GM18861 (cell line): ENCODE measurements around the gene MEGF11.

Experiments
- ATAC-seq: cut with Tn5 transposase; IDR thresholded peaks from one replicate; pipeline ENCODE4 v1.9.1; 2021; ENCODE audit not compliant: unreplicated experiment

MEGF11 gene

DNA sequence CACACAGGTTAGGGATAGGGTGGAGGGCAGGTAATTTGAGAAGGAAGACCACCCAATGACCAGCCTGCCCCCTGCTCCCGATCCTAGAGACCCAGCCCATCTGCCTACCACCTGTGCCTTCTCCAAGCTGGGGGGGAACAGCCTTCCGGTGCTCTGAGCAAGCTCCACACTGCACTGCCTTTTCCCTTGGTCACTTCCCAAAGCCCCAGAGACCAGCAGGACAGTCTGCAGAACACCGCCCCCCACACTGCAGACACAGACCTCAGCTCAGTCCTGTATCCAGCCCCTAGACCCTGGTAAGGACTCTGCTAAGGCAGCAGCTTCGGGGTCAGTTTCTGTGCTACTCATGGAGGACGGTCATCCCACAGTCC, 156.9 kb downstream of the MEGF11 start:
- ATAC-seq = no peak

DNA sequence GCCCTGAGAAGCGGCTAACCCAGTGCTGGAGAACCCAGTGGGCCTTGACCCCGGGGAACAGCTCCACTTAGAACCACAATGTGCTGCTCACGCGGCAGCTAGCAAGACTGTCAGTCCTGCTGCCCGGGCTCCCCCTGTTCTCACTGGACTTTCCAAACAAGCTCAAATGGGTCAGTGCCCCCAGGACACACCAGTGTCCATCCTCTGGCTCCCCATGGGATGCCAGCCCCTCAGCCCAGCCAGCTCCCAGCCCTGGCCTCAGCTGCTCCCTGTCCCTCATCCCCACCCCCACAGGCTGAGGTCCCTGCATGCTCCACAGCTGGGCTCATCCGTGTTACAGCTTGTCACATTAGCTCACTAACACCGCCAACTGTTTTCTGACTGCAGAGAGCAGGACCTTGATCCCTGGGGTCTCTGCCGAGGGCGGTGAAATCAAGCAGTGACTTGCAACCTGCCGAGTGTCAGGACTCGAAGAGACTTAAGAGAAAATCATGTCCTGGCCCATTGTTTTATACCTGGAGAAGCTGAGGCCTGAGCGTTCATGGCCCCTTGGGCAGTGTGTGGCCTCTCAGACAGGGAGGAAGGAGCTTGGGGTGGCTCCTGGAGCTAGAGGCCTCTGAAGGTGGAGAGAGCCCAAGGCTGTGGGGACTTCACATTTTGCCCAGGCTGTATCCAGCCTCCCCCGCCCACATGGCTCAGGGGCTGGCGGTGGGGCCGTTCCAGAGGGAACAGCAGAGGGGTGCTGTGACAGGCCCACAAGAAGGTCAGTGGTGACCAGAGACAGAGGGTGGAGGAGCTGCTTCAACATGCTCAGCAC, 157.5 kb downstream of the MEGF11 start:
- no peak for ATAC-seq

DNA sequence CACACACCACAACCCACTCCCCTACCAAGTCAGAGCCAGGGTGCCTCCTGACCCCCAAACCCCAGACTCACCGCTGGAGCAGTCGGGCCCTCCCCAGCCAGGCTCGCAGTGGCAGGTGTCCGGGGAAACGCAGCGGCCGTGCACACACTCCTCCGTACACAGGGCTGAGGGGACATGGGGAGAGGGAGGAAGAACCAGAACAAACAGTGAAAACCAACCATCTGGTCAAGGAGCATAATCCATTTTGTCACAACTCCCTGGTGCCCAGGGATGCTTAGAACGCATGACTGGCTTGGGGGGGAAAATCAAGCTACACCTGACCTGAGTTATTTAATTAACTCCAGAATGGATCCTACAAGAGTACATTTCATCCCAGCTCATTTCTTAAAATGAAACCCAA, 159.2 kb downstream of the MEGF11 start:
- ATAC-seq = no peak

DNA sequence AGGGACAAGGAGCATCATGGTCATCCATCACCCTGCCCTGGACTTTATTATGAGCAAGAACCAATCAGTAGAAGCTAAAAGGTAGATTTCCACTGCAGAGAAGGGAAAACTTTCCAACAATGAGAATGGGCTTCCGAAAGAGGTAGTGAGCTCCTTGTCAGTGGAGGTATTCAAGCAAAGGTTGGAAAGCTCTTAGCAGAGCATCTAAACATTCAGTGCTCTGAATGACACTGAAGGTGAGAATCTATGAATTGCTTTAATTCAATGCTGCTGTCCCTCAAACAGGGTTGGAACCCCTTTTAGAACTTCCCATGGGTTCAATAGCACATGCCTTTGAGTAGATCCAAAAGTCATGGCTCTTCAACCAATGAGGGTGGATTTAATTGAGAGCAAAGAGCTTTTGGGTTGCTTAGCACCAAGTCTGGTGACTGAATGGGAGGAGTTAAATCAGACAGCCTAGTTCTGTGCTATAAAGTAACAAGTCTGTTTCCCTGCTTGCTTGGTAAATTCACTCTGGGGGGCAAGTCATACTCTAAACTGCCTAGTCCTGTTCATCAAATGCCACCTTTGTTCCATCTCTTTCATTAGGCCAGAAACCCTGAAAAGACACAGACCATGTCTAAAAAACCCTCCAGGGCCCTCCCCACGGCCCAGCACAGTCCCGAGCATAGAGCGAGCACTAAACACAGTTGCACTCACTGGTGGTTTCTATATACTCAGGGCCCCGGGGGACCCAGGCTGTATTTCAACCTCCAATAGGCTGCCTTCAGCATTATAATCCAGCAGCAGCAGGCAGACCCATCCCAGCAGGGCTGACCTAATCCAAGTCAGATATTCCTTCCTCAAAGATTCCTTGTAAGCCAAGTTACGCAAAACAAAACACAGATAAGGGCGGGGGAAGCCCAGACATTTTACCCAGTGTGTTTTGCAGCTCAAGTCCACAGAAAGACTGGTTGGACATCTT, 161.2 kb downstream of the MEGF11 start:
- no peak for ATAC-seq

DNA sequence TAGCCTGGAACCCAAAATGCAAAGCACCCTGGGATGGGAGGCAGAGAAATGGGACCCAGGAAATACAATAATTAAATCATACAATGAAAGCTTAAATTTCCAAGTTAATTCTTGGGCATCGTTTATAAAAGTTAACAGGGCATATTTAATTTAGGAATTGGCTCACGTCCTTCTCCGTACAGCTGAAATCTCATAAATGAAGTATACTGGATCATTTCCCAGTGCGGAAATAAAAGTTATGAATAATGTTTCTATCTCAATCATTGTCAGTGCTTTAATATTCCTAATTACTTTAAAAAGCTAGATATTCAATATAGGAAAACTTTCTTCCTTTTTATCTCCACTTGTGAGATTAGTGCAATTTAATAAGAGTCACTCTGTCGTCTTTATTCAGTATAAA, 164.0 kb downstream of the MEGF11 start:
- ATAC-seq = no peak

DNA sequence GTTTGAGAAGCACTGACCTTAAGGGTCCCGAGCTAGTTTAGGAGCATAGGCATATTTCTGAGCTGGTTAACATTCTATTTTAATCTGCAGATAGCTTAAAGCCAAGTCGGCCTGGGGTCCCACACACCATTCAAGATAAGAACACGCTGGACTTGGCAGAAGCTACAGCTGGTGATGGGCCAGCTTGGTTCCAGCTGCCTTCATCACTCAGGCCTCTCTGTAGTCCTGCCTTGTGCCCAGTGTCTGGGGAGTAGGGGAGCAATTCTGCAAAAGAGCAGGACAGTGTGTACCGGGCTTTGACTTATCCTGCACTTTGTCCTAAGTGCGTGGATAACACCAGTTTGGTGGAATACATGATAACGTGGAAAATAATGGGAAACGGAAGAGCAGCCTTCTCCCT, 164.5 kb downstream of the MEGF11 start:
- no peak for ATAC-seq

DNA sequence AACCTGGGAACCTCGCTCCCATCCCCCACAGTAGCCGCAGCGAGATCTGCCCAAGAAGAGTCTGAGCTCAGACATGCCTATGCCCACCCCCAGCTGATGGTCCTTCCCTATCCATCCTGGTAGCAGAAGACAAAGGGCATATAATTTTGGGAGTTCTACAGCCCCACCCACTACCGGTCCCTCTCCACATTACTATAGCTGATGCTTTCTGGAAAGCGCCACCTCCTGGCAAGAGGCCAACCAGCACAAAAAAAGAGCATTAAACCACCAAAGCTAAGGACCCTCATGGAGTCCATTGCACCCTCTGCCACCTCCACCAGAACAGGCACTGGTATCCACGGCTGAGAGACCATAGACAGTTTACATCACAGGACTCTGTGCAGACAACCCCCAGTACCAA, 168.4 kb downstream of the MEGF11 start:
- ATAC-seq = no peak

DNA sequence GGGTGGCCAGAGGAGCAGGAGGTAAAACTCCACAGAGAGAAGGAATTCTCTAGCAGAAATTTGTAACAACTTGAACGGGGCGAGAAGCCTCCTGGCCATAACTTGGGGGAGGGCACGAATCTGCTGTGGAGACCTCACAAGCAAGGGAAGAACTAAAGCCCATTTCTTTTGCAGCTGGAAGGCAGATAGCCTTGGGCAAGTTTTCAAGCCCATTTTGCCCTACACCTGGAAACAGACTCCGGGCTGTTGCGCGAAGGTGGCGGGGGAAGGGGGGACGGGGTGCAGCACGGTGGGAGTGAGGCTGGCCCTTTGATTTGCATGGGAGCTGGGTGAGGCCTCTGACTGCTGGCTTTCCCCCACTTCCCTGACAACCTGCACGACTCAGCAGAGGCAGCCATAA, 168.8 kb downstream of the MEGF11 start:
- no peak for ATAC-seq

DNA sequence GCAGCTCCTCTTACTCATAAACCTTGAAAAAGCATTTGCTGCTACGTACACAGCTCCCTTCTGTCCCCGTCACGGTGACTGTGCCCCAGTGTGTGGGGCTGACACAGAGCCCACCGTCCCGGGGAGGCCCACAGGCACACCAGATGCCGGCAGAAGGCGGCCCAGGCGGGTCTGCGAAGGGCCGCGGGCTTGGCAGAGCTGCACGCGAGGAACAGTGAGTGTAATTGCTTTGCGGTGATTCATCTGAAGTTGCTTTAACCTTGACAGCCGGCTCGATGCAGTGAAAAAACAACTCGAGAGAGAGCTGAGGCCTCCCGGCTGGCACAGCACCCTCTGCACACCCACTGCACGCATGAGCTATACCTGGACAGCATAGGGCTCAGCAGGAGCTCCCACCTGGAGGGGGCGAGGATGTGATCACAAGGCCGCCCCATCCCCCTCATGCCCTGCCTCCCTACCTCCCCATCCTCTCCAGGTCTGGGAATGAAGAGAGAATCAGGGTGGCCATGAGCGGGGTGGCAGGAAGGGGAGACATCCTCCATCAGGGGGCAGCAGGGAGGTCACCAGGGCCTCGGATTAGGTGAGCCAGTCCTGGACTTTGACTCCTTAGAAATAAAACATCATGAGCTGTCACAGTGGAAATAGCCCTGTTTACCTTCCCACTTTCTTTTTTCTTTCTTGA, 172.7 kb downstream of the MEGF11 start:
- ATAC-seq = no peak

DNA sequence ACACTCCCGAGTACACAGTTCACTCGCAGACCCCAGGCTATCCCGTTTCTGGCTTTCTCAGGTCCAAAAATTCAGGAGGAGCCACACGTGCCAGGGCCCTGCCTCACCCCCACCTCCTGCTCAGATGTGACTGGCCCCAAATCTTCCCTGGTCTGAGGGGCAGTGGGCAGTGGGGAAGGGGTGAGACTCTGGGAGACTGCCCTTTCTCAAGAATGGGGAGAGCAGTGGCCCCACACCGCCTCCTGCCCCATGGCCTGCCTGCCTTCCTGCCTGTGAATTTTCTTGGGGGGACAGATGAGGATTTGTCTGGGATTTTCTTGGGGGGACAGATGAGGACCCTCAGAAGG, 174.6 kb downstream of the MEGF11 start:
- no peak for ATAC-seq

DNA sequence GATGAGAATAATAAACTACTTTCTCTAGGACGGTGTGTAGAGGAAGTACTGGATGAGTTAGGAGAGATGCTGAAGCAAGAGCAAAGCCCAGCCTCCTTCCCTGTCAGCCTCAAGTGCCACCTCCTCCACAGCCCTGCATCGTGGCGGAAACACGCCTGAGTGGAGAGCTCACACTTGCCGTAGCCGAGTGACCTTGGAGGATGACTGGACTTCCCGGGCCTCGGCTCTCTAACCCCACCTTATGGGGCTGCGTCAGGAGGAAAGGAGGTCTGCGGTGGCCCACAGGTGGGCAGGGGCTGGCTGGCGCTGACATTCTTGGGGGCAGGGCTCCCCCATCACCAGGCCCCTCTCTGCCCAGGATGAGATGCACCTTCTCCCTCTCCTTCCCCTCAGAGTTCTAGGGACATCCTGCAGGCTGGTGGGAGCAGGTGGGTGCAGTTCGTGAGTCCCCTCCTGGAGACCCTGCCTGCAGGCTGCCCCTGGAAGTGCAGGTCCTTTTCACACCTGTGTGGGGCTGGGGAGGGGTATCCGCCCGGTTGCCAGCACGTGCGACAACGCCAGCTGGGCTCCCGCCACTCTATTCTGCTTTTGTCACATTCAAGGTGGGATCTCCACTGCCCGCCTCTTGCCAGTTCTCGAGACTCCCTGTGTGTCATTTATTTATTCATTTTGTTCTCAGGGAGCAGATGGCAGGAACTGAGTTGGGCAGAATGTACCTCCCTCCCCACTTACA, 175.2 kb downstream of the MEGF11 start:
- no peak for ATAC-seq

DNA sequence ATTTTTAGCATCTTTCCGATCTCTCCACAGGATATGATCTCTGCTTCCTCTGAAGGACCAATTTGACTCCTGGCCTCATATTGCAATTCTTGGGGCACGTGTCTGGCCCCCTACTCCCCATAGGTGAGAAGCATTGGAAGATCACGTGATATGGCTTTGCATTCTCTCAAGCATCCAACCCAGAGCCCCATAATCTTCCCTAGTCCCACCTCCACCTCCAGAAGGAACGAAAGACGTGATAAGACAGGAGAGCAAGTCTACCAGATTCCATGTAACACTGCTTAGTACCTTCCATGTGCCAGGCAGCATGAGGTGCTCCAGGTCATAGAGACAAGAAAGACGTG, 176.3 kb downstream of the MEGF11 start:
- ATAC-seq = no peak

DNA sequence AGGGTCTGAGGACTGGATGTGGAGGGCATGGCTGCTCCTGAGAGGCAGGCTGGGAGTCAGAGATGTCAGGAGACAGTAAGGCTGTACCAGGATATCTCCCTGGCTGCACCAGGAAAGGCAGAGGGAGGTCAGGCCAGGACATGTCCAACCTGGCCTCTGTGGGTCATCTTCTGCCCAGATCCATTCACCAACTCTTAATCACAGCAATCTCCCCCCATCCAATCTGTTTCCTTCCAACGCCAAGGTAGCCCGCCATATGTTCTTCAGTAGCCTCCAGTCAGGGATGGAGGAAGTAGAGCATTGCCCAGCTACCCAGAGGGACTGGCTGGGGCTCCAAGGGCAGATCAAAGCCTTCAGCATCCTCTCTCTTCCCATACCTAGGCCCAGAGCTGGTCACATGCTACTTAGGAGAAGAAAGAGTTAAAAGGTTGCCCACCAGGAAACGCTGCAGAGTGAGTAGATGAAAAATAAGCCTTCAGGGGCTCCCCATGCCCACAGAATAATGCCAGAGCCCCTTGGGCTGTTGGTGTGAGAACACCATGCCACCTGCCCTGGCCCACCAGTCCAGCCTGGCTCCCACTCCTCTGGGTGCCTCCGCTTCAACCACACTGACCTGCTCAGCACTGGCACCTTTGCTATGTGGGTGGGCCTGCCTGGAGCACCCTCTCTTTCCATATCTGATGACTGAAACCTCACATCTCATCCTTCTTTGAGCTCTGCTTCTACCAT, 176.8 kb downstream of the MEGF11 start:
- no peak for ATAC-seq

DNA sequence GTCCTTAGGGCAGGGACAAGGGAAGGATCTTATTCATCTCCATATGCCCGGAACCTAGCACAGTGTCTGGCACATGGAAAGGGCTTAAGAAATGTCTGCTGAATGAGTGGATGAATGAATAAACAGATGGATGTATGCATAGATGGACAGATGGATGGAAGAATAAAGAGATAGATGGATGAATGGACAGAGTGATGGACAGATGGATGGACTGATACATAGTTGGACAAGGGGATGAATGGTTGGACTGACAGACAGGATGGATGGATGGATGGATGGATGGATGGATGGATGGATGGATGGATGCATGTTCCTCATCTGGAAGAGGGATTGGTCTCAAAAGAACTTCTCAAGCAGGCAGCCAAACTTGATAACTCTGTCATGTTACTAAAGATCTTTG, 177.6 kb downstream of the MEGF11 start:
- no peak for ATAC-seq

DNA sequence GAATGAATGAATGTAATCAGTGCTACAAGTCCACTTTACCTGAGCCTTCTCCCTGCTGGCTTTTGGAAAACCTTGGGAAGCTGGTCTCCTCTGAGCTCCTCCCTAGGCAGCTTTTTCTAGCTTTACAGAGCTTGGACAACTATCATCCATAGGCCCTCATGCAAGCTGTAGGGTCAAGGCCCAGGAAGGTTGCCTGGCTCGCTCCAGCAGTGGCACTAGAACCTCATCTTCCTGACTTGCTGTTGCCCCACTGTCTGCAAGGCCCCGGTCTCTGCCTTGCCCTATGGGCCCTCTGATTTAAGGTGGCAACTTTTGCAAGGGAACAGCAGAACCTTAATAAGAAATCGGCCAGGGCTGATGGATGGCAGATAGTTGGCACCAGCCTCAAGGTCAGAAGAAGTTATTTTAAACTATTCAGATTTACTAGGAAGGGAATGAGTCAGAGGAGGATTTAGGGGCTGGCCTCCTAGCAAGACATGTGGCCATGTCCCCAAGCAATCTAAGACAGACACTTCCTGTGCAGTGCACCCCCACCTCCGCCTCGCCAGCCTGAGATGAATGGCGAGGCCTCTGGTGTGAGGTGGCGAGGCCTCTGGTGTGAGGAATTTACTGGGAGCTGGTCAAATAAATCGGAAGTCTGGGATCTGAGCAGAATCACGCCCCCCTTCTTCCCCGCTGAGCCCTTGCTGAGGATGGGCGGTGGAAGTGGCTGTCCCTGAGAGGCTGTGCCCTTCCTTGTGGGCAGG, 180.8 kb downstream of the MEGF11 start:
- no peak for ATAC-seq

DNA sequence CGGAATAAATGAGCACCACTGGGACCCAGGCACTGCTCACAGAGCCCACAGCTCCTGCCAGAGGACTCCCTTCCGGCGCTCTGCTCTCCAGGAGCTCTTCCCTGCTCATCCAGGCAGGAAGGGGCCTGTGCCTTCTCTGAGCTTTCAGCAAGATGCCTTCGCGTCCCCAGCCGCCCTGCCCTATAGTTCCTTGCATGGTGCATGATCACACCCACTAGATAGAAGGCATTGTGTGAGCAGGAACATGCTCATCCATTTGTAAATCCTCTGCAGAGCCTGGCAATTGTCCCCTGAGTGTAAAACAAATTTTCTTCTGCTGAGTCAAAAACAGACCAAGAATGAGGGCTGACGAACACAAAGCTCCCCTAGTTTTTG, 181.6 kb downstream of the MEGF11 start:
- no peak for ATAC-seq

DNA sequence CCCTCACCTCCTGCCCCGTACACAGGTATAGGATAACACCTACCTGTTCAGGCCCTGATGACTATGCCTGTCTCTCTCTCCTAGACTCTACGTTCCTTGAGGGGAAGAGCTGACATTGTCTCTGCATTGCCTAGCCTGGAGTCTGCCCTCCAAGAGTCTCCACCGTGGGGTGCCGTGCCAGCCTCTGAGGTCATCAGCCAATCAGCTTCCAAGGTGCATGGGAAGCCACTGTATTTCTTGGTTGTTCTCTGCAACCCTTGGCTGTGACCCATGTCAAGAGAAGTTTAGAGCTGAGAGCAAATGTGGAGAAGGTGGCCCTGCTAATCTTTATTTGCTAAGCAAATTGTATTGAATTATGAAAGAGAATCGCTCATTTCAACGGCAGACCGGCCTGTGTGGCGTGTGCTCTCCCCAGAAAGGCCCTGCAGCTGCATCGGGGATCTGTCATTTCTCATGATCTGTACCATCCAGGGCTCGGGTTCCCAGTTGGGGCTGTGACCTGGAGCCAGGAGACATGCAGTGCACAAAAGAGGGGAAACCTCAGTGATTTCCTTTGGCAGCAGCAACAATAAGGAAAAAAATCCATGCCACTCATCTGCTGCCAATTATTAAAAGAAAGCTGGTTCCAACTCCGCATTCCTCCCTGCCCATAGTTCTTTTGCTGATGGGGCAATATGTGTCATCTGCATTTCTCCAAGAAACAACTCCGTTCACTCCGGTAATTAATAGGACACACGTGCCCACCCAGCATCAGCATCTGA, 182.2 kb downstream of the MEGF11 start:
- no peak for ATAC-seq

DNA sequence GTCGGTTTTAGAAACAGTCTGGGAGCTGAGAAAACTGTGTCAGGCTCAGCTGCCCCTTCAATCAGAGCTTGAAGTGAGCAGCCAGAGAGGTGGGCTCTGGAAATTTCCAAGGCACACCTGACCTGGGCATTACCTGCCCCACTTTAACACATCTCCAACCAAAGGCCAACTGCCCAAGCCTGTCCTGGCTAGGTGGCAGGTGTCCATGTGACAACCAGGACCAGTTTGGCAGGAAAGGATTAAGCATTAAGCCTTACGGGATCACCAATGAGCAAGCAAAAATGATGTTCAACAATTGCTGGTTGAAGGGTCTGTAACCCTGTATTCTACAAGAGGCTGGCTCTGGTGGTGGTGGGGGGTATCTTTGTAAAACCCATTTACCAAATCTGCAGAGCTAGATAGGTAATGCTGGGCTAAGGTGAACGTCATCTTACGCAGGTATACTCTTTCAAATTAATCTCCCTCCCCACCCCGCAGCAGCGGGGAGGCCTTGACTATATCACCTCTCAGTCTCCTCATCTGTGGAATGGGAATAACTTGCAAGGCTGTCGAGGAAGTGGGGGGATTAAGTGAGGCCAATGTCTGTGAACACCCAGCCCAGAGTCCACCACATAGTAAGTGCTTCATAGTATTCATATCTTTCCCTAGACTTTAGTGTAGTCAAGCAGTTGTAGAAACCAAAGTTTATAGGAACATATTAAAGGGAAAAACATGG, 183.2 kb downstream of the MEGF11 start:
- no peak for ATAC-seq
